DND-41 (cell line): ENCODE measurements around the gene CTRB1.

Experiments used
- EZH2 ChIP-seq: IDR thresholded peaks from 3 replicates; pipeline ENCODE4 v1.6.1; 2012; ENCODE audit warnings: borderline replicate concordance, low read depth, mild to moderate bottlenecking, moderate library complexity, low read length, inconsistent platforms; ENCODE audit not compliant: severe bottlenecking
- TF ChIP-seq, protein P1 (sequence below): IDR thresholded peaks from 2 replicates; pipeline ENCODE4 v1.5.1; 2012; ENCODE audit warnings: borderline replicate concordance, low read length, moderate library complexity, mild to moderate bottlenecking; ENCODE audit not compliant: poor library complexity, severe bottlenecking; ENCODE audit errors: extremely low read depth

GRCh38 chr16:75246504-75247205, 27.9 kb downstream of the CTRB1 start:
- TF ChIP-seq, protein P1, sequence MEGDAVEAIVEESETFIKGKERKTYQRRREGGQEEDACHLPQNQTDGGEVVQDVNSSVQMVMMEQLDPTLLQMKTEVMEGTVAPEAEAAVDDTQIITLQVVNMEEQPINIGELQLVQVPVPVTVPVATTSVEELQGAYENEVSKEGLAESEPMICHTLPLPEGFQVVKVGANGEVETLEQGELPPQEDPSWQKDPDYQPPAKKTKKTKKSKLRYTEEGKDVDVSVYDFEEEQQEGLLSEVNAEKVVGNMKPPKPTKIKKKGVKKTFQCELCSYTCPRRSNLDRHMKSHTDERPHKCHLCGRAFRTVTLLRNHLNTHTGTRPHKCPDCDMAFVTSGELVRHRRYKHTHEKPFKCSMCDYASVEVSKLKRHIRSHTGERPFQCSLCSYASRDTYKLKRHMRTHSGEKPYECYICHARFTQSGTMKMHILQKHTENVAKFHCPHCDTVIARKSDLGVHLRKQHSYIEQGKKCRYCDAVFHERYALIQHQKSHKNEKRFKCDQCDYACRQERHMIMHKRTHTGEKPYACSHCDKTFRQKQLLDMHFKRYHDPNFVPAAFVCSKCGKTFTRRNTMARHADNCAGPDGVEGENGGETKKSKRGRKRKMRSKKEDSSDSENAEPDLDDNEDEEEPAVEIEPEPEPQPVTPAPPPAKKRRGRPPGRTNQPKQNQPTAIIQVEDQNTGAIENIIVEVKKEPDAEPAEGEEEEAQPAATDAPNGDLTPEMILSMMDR, result no peak
- TF ChIP-seq EZH2, result no peak
